Epithelial cell of esophagus (primary cell): ENCODE data around the gene NUDT14.

Source experiments
- DNase-seq: peaks from one replicate; pipeline ENCODE4 v3.0.0; 2010; ENCODE audit warnings: low read depth
- H3K4me3 ChIP-seq: 2 replicates; pipeline ENCODE4 v1.5.1; 2011; ENCODE audit warnings: mild to moderate bottlenecking, low read length, control low read depth
- CTCF ChIP-seq: IDR thresholded peaks from 2 replicates; pipeline ENCODE4 v1.5.1; 2011; ENCODE audit warnings: low read depth, mild to moderate bottlenecking, low read length, control low read depth, inconsistent platforms; ENCODE audit not compliant: insufficient read depth; ENCODE audit errors: missing control alignments

NUDT14 gene

GRCh38 chr14:105160776-105161175 lies 20.3 kb downstream of the NUDT14 start:
- DNase-seq: no peak
- H3K4me3 ChIP-seq: no peak overlapping the region
- TF ChIP-seq CTCF: no peak

GRCh38 chr14:105159344-105159743 lies 21.8 kb downstream of the NUDT14 start:
- H3K4me3 ChIP-seq: no peak overlapping the region
- DNase-seq: no peak
- TF ChIP-seq CTCF: no peak

GRCh38 chr14:105158794-105159193 lies 22.3 kb downstream of the NUDT14 start:
- TF ChIP-seq CTCF: no peak
- no peak for DNase-seq
- H3K4me3 ChIP-seq: no peak overlapping the region

GRCh38 chr14:105157872-105158271 lies 23.2 kb downstream of the NUDT14 start:
- TF ChIP-seq CTCF: no peak
- no peak for DNase-seq

GRCh38 chr14:105156414-105157375 lies 24.4 kb downstream of the NUDT14 start:
- no peak for TF ChIP-seq CTCF
- DNase-seq: no peak
- no peak overlapping the region for H3K4me3 ChIP-seq

More at GRCh38 chr14:105157872-105158271, 23.2 kb downstream of the NUDT14 start:
- H3K4me3 ChIP-seq: no peak overlapping the region

GRCh38 chr14:105155681-105156413 lies 25.3 kb downstream of the NUDT14 start:
- TF ChIP-seq CTCF: no peak
- no peak overlapping the region for H3K4me3 ChIP-seq
- no peak for DNase-seq
